ENCODE data around the gene MAML3. TPM values are rescaled to one million over a fixed set of nuclear protein-coding genes. Genes with fewer than 3 reads are reported as not detected.

MAML3 gene
- total RNA-seq, 4 donors from 2014 or later, result 21.2 to 28.4 (median 22.1) TPM

DNA sequence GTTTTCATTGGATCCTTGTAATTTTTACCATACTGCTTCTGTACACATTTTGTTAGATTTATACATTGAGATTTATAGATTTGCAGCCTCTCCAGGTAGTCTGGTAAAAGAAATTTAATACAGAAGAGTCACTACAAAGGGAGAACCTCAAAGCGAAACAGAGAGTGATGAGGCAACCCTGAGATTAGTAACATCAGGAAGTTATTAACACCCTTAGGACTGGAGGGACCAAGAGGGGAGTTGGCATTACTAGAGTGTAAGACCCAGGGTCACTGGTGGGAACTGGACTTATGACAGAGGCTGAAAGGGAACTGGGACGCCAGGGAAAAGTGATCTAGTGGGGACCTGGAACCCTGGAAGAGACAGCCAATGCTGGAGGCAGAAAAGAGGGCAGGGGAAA is 20.6 kb upstream of the MAML3 start:
- WGBS, 2 donors, result 64 to 80% methylated on average over 2 of the region's 2 CpGs
- TF ChIP-seq POLR2A (IDR thresholded peaks at IDR 0.05), result no peak
- TF ChIP-seq, protein P1, sequence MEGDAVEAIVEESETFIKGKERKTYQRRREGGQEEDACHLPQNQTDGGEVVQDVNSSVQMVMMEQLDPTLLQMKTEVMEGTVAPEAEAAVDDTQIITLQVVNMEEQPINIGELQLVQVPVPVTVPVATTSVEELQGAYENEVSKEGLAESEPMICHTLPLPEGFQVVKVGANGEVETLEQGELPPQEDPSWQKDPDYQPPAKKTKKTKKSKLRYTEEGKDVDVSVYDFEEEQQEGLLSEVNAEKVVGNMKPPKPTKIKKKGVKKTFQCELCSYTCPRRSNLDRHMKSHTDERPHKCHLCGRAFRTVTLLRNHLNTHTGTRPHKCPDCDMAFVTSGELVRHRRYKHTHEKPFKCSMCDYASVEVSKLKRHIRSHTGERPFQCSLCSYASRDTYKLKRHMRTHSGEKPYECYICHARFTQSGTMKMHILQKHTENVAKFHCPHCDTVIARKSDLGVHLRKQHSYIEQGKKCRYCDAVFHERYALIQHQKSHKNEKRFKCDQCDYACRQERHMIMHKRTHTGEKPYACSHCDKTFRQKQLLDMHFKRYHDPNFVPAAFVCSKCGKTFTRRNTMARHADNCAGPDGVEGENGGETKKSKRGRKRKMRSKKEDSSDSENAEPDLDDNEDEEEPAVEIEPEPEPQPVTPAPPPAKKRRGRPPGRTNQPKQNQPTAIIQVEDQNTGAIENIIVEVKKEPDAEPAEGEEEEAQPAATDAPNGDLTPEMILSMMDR (IDR thresholded peaks at IDR 0.05), result no peak
- DNase-seq (ENCODE audit: low spot score in 2 of 2), result no peak
- no peak overlapping the region for H3K4me3 ChIP-seq (ENCODE audit: low read depth, poor library complexity, severe bottlenecking)
- intact Hi-C loops (cut with DNase I; ENCODE audit: low total_unique reads), result no loop called here

GRCh38 chr4:140172960-140173359 is 19.0 kb upstream of the MAML3 start:
- no peak for DNase-seq (ENCODE audit: low spot score in 2 of 2)
- no peak overlapping the region for H3K4me3 ChIP-seq (ENCODE audit: low read depth, poor library complexity, severe bottlenecking)
- intact Hi-C loops (cut with DNase I; ENCODE audit: low total_unique reads), result no loop called here
- WGBS, 2 donors, result 76 to 90% methylated on average over 1 of the region's 1 CpG
- TF ChIP-seq, protein P1 (IDR thresholded peaks at IDR 0.05), result no peak
- no peak for TF ChIP-seq POLR2A (IDR thresholded peaks at IDR 0.05)

GRCh38 chr4:140170299-140170698 is 16.3 kb upstream of the MAML3 start:
- 91 to 92% methylated on average over 4 of the region's 4 CpGs for WGBS, 2 donors
- H3K4me3 ChIP-seq (ENCODE audit: low read depth, poor library complexity, severe bottlenecking), result no peak overlapping the region
- TF ChIP-seq, protein P1 (IDR thresholded peaks at IDR 0.05), result no peak
- TF ChIP-seq POLR2A (IDR thresholded peaks at IDR 0.05), result no peak
- DNase-seq (ENCODE audit: low spot score in 2 of 2), result no peak
- intact Hi-C loops (cut with DNase I; ENCODE audit: low total_unique reads), result no loop called here

GRCh38 chr4:140168936-140169335 is 15.0 kb upstream of the MAML3 start:
- no peak overlapping the region for H3K4me3 ChIP-seq (ENCODE audit: low read depth, poor library complexity, severe bottlenecking)
- 95 to 97% methylated on average over 5 of the region's 5 CpGs for WGBS, 2 donors
- intact Hi-C loops (cut with DNase I; ENCODE audit: low total_unique reads), result no loop called here
- TF ChIP-seq POLR2A (IDR thresholded peaks at IDR 0.05), result no peak
- TF ChIP-seq, protein P1 (IDR thresholded peaks at IDR 0.05), result no peak
- no peak for DNase-seq (ENCODE audit: low spot score in 2 of 2)

DNA sequence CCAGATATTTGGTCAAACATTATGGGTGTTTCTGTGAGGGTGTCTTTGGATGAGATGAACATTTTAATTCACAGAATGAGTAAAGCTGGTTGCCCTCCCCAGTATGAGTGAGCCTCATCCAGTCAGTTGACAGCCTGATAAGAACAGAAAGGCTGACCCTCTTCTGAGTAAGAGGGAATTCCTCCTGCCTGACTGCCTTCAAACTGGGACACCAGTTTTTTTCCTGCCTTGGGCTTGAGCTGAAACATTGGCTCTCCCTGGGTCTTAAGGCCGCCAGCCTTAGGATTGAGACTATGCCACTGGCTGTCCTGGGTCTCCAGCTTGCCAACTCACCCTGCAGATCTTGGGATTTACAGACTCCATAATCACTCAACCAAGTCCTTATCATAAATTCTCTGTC is 14.5 kb upstream of the MAML3 start:
- no peak overlapping the region for H3K4me3 ChIP-seq (ENCODE audit: low read depth, poor library complexity, severe bottlenecking)
- DNase-seq (ENCODE audit: low spot score in 2 of 2), result no peak
- TF ChIP-seq POLR2A (IDR thresholded peaks at IDR 0.05), result no peak
- TF ChIP-seq, protein P1 (IDR thresholded peaks at IDR 0.05), result no peak
- intact Hi-C loops (cut with DNase I; ENCODE audit: low total_unique reads), result no loop called here
- 91 to 100% methylated on average over 1 of the region's 1 CpG for WGBS, 2 donors

GRCh38 chr4:140163029-140163810 is 9.2 kb upstream of the MAML3 start:
- no peak overlapping the region for H3K4me3 ChIP-seq (ENCODE audit: low read depth, poor library complexity, severe bottlenecking)
- intact Hi-C loops (cut with DNase I; ENCODE audit: low total_unique reads), result no loop called here
- DNase-seq (ENCODE audit: low spot score in 2 of 2), result no peak
- TF ChIP-seq POLR2A (IDR thresholded peaks at IDR 0.05), result no peak
- TF ChIP-seq, protein P1 (IDR thresholded peaks at IDR 0.05), result no peak
- 27 to 33% methylated on average over 8 of the region's 8 CpGs for WGBS, 2 donors

Data from lower leg skin (tissue), 4 donors.